HG02840 (cell line): ENCODE data around the gene AMBRA1.

ENCODE experiments used
- ATAC-seq: cut with Tn5 transposase; IDR thresholded peaks from one replicate; pipeline ENCODE4 v1.9.1; 2021; ENCODE audit warnings: mild to moderate bottlenecking, moderate library complexity, moderate number of reproducible peaks; ENCODE audit not compliant: unreplicated experiment, low FRiP score

Gene AMBRA1, protein sequence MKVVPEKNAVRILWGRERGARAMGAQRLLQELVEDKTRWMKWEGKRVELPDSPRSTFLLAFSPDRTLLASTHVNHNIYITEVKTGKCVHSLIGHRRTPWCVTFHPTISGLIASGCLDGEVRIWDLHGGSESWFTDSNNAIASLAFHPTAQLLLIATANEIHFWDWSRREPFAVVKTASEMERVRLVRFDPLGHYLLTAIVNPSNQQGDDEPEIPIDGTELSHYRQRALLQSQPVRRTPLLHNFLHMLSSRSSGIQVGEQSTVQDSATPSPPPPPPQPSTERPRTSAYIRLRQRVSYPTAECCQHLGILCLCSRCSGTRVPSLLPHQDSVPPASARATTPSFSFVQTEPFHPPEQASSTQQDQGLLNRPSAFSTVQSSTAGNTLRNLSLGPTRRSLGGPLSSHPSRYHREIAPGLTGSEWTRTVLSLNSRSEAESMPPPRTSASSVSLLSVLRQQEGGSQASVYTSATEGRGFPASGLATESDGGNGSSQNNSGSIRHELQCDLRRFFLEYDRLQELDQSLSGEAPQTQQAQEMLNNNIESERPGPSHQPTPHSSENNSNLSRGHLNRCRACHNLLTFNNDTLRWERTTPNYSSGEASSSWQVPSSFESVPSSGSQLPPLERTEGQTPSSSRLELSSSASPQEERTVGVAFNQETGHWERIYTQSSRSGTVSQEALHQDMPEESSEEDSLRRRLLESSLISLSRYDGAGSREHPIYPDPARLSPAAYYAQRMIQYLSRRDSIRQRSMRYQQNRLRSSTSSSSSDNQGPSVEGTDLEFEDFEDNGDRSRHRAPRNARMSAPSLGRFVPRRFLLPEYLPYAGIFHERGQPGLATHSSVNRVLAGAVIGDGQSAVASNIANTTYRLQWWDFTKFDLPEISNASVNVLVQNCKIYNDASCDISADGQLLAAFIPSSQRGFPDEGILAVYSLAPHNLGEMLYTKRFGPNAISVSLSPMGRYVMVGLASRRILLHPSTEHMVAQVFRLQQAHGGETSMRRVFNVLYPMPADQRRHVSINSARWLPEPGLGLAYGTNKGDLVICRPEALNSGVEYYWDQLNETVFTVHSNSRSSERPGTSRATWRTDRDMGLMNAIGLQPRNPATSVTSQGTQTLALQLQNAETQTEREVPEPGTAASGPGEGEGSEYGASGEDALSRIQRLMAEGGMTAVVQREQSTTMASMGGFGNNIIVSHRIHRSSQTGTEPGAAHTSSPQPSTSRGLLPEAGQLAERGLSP (N-terminal part only)

DNA sequence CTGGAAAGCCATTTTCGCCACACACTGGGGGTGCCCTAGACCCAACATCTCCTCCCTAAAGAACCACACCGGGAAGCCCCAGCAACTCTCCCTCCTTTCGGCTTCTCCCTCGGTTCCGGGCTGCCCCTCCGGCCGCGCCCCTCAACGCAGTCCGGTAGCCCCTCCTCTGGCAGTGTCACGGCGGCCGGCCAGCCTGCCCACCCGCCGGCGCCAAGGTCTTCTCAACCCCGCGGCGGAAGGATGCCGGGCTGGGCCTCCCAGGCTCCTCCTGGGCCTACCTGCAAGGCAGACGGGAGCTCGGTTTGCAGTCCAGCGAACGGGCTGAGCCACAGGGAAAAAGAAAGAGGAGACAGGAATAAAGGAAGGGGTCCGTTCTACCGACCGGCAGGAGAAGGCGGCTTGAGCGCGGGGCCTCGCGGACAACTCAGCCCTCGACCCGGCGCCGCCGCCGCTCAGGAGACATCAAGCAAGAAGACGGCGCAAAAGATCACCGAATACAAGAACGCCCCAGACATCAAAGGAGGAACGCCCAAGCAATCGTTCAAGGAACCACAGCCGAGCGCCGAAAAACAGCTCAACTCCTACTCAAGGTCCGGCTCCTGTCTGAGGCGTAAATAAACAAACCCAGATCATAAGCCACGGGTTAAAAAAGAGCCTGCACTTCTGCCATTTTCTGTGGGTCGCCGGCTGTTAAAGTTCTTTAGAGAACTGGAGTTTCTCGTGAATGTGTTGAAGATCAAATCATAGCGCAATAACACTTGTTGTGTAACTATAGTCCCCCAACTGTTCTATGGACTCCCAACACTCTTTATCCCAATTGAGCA lies at the start of gene AMBRA1:
Gene AMBRA1 (minus strand): TSS at position 474 of the 824 bp plus-strand sequence. CDS start 45,643 bp downstream, outside the sequence.
- peak; percentile 82 for ATAC-seq

DNA sequence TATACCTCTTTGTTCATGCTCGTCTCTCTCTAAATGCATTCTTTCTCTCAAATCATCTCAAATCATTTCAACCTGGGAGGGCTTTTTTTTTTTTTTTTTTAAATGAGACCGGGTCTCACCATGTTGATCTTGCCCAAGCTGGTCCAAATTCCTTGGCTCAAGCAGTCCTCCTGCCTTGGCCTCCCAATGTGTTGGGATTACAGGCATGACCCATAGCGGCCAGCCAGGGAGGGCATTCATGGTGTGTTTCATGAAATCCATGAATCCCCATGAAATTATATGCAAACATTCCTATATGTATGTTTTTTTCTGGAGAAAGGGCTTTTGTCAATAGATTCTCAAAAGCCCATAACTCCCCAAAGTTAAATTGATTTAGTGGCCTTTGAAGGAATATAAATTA lies 49.7 kb upstream of the AMBRA1 start:
- no peak for ATAC-seq

DNA sequence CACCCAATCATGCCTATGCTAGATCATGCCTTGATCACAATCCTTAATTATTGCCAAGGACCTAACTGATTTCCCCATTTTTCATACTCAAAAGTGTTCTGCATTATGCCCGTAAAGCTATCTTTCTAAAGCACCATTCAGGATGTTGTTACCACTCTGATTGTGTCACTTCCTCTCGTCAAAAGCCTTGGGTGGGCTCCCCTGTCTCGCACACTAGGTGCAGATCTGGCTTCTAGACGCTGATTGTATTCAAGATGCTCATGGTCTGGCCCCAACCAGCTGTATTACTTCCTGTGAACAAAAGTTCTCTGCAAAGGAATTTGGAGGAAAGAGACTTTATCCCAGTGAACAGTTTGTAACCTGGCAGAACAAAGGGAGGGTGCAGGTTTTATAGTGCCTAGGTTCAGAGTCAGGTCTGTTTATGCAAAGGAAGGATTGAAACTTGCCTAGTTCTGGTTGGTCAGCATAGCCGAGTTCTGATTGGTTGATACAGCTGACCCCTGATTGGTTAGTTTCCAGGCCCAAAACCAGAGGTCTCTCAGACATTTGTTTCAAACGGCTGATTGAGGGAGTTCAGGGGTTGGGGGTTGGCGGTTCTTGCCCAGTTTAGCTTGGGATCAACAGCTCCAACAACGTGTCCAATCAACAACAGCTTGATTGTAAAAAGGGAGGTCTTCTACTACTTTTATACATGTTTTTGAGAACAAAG lies 49.0 kb upstream of the AMBRA1 start:
- no peak for ATAC-seq

DNA sequence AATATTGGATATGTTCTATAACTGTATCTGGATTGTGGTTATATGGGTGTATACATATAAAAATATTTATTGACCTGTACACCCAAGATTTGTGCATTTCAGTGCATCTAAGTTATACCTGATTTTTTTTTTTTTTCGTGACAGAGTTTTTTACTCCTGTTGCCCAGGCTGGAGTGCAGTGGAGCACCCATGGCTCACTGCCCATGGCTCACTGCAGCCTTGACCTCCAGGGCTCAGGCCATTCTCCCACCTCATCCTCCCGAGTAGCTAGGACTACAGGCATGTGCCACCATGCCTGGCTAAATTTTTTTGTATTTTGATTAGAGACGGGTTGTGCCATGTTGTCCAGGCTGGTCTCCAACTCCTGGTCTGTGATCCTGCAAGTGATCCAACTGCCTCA lies 47.8 kb upstream of the AMBRA1 start:
- ATAC-seq, result no peak

- no peak for ATAC-seq
Measured at GRCh38 chr11:46640036-46640788, 46.4 kb upstream of the AMBRA1 start.

DNA sequence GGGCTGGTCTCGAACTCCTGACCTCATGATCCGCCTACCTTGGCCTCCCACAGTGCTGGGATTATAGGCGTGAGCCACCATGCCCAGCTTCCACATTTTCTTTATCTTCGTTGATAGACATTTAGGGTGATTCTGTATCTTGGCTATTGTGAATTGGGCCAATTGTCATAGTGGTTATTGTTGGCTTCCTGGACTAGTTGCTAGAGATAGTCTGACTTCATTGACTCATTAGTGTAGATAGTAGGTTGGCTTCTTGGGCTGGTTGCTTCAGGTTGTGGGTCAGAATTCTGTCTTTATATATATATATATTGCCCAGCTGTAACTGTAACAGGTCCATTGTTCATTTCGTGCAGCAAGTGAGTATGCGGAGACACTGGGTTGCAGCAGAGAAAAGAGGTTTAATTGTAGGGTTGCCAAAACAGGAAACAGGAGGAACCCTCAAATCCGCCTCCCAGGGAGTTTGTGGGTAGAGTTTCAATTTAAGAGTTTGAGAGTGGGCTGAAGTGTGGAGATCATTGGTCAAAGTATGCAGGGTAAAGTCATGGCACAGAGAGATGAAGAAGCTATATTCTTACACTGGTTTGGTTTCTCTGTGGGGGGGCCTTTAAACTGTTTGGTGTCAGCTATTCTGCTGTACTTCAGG lies 45.5 kb upstream of the AMBRA1 start:
- no peak for ATAC-seq

- ATAC-seq, result no peak
Measured at GRCh38 chr11:46637546-46637945, 43.7 kb upstream of the AMBRA1 start.

GRCh38 chr11:46635557-46636139 lies 41.8 kb upstream of the AMBRA1 start:
- no peak for ATAC-seq

GRCh38 chr11:46633291-46634217 lies 39.7 kb upstream of the AMBRA1 start:
- ATAC-seq, result no peak

DNA sequence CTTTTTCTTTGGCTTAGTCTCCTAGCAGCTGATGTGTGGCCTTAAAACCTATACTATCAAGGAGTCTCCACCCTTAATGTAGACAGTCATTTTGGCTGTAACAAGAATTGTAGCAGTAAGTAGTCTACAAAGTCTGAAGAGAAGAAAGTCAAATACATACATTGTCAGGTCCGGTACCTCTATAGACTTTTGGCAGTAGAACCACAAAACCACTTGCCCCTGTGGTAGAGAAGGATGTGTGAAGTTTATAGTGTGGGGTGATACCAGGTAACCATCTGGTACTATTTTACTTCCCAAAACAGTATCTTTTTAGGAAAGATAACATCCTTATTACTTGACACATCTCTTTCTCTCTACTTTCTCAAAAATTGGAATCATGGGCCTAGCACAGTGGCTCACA lies 38.7 kb upstream of the AMBRA1 start:
- no peak for ATAC-seq

GRCh38 chr11:46631676-46632075 lies 37.9 kb upstream of the AMBRA1 start:
- no peak for ATAC-seq

DNA sequence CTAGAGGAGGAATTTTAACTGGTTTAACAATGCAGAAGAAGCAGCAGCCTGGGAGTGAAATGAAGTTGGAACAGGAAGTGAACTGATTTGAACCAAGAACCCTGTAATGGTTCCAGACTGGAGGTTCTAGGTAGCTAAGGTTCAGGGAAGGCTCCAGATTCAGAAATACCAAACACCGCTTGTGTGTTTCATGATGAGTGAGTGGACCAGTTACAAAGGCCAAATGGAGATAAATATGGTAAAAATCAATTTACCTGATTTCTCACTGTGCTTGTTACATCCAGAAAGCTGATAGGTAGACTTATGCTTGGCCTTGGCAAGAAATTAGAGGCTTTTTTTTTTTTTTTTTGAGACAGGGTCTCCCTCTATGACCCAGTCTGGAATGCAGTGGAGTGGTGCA lies 36.4 kb upstream of the AMBRA1 start:
- ATAC-seq, result no peak

DNA sequence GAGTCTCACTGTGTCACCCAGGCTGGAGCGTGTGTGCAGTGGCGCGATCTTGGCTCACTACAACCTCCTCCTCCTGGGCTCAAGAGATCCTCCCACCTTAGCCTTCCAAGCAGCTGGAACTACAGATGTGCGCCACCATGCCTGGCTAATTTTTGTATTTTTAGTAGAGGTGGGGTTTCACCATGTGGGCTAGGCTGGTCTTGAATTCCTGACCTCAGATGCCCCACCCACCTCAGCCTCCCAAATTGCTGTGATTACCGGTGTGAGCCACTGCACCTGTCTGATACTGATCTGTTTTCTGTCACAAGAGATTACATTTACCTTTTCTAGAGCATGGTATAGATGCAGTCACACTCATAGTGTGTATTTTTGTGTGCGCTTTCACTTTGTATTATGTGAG lies 35.1 kb upstream of the AMBRA1 start:
- ATAC-seq, result no peak

- no peak for ATAC-seq
Measured at GRCh38 chr11:46625406-46625805, 31.6 kb upstream of the AMBRA1 start.

DNA sequence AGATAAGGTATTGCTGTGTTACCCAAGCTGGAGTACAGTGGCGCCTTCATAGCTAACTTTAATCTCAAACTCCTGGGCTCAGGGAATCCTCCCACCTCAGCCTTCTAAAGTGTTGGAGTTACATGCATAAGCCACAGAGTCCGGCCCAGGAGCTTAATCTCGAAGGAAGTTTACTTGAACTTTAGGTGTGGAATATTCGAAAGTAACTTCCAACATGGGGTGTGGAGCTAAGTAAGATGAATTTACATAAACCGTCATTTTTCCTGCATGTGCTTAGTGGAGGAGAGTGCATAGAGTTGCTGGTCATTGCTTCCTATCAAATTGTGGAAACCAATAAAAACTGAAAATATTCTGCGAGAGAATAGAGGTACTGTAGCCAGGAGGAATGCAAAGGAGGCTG lies 25.0 kb upstream of the AMBRA1 start:
- ATAC-seq, result no peak

- ATAC-seq, result no peak
Measured at GRCh38 chr11:46617972-46618314, 24.1 kb upstream of the AMBRA1 start.
